AG04449 (cell line): ENCODE measurements around the gene ZEB2.
A peak's percentile ranks its signal among the peaks of the same experiment; 100 is the strongest.

Experiments used
- CTCF ChIA-PET: fragments of 350-600 bp; formaldehyde crosslinking; extraction: SDS; loops from one replicate; lab custom pipeline; 2021; ENCODE audit warnings: antibody characterized with exemption; lab: Yijun Ruan, JAX
- POLR2A ChIA-PET: fragments of 400-600, 350-600 bp; formaldehyde crosslinking; extraction: SDS; loops from one replicate; lab custom pipeline; 2020; ENCODE audit warnings: antibody characterized with exemption, inconsistent platforms; lab: Yijun Ruan, JAX
- DNase-seq: peaks from one replicate; pipeline ENCODE4 v3.0.0-alpha.2; 2010; ENCODE audit warnings: low read depth, low spot score
- H3K4me3 ChIP-seq: 2 replicates; pipeline ENCODE4 v1.5.1; 2011; ENCODE audit warnings: low read depth, mild to moderate bottlenecking, control low read depth, low read length
- CTCF ChIP-seq: IDR thresholded peaks from one replicate; pipeline ENCODE4 v1.5.1; 2011; ENCODE audit warnings: mild to moderate bottlenecking, moderate library complexity, low read length, control low read depth, inconsistent platforms; ENCODE audit not compliant: insufficient read depth; ENCODE audit errors: missing control alignments

Gene ZEB2

DNA sequence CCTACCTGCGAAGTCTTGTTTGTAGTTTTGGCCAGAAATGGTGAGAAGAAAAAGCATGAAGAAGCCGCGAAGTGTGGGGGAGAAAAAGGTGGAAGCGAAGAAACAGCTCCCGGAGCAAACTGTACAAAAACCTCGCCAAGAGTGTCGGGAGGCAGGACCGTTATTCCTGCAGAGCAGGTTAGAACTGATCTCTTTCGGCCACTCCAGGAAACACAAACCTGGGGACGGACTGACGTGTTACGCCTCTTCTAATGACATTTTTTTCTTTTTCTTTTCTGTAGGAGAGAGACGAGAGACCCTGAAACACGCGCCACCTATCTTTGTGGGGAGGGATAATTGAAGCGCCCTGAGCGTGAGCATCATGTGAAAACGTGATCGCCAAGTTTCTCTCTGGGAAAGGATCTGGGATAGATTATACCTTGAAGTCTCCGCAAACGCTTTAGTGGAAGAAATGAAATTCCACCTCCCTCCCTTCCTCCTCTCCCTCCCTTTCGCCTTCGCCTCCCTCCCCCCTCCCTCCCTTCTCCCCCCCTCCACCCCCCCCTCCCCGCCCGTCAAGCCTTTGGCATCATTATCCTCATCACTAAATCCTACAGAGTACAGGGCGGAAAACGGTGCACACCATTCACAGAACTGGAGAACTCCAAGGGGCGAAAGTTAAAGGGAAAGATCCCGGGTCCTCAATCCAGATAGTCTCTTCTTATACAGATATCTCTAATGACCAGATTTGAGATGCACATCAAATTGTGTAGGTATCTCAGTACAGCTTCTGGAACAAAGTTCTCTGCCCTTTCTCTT lies at the start of gene ZEB2:
ZEB2 (minus strand) TSS at position 186 of the 798 bp plus-strand sequence. CDS start 2,769 bp downstream, outside the sequence.
- no peak for DNase-seq
- ChIA-PET CTCF (interaction anchor here (0.9 to 1.7 kb wide), 5 partner anchors 10 to 218 kb away, joined by 3 to 4 read pairs (median 3); no protein-coding TSS in a partner anchor), POLR2A (no interaction called here)
- TF ChIP-seq CTCF, result peak; percentile 69
- peak within 1 kb of the TSS; percentile 81 for H3K4me3 ChIP-seq

- POLR2A ChIA-PET, result no interaction called here
- no peak for DNase-seq
- TF ChIP-seq CTCF, result no peak
- no peak overlapping the region for H3K4me3 ChIP-seq
- CTCF ChIA-PET, result no interaction called here
Measured at GRCh38 chr2:144567745-144568144, 47.8 kb upstream of the ZEB2 start.

DNA sequence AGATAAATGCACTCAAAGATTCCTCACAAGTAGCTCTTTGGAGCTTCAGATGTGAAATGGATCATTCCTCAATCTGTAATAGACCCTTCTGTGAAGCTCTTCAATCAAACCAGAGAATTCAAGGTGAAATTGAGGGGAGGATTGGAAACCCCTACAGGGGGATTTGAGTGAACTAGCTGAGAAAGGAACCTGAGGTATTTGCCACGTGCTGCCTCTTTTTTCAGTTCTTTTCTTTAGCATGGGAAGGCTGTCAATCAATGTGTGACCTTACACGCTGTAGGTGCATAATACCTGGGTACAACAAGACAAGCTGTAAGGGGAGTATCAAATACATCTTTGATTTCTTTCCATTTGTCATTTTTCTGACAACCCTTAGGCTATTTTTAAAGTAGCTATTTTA lies 46.5 kb upstream of the ZEB2 start:
- POLR2A ChIA-PET, result interaction anchor here (0.7 kb wide), 1 partner anchor 146 kb away, joined by 4 read pairs; no protein-coding TSS in a partner anchor
- DNase-seq, result no peak
- TF ChIP-seq CTCF, result no peak
- H3K4me3 ChIP-seq, result no peak overlapping the region
- CTCF ChIA-PET, result interaction anchor here (1.2 kb wide), 1 partner anchor 10 kb away, joined by 3 read pairs; no protein-coding TSS in a partner anchor

DNA sequence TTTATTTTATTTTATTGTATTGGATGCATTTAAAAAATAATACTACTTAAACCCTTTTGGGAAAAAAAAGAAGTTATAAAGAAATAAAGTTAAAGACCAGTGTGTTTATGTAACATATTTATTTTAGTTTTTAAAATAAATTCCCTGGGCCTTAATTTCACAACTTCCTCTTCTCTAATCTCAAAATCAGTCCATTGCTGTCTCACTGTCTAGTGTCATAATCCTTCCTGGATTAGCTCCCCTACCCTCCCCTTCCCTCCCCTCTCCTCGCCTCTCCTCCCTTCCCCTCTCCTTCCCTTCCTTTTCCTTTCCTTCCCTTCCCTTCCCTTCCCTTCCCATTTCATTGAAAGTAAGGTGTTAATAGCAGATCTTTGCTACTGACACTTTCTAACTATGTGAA lies 40.3 kb upstream of the ZEB2 start:
- no peak for TF ChIP-seq CTCF
- ChIA-PET CTCF (no interaction called here), POLR2A (no interaction called here)
- DNase-seq, result no peak
- no peak overlapping the region for H3K4me3 ChIP-seq

GRCh38 chr2:144559681-144560080 lies 39.8 kb upstream of the ZEB2 start:
- ChIA-PET CTCF (no interaction called here), POLR2A (no interaction called here)
- no peak for DNase-seq
- TF ChIP-seq CTCF, result no peak
- no peak overlapping the region for H3K4me3 ChIP-seq

DNA sequence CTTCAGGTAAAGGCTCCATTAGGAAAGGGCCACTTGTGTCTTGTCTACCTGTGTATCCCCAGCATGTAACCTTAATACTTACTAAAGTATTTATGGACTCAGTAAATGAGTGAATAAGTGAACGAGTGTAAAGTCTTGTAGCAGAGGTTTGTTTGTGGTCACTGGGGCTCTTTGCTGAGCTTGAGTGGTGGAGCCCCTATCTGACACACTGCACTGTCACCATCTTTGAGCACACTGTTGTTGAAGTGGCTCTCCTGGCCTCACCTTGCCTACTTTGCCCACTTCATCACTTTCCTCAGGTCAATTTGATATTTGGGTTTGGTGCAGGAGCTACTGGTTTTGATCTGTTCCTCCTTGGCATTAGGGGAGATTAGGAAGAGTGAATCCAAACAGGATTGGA lies 39.3 kb upstream of the ZEB2 start:
- CTCF ChIA-PET, result no interaction called here
- POLR2A ChIA-PET, result no interaction called here
- H3K4me3 ChIP-seq, result no peak overlapping the region
- TF ChIP-seq CTCF, result no peak
- DNase-seq, result no peak
